NCI-H2081 (cell line): Measurements from ENCODE around the gene SEPTIN10.
"Not testable (repeated sequence)": the region's sequence is repeated elsewhere in the genome, so short reads cannot be mapped to it uniquely, and the experiment has no call there.

Source experiments
- DNase-seq, 2 experiments: peaks; one replicate each; lab custom pipeline; 2025; lab: John Stamatoyannopoulos, UW

Gene SEPTIN10

DNA sequence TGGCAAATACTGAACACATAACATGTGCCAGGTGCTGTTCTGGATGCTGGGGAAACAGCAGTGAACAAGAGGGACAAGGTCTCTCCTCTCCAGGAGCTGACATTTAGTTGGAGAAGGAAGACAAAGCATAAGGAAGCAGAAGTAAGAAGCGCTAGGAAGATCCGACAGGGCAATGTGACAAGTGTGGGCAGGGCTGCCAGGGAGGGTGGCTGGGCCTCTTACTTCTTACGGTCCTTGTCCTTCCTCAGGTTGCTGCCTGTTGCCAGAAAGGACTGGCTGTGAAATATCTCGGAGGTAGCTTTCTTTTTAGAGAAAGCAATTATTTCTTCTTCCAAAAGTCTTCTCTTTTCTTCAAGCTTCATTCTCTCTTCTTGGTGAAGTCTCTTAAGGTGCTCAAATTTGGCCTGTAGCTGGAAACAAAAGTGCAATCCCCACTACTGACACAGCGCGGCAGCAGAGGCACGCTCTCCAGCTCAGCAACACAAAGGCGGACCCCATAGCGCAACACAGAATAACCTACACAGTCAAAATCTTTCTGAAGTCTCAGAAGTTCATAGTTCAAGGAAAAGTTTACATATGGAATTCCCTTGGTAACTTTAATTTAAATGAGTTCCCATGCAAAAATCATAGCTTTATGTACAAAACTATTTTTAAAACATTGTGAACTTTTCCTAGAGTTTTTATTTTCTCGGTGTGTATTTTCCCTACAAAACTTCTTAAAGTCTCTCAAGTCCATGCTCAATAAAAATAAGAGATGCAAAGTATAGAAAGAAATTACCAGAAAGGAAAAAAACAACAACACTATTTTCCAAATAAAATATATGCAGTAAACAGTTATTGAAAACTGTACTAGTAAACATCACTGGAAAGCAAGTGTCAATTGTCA lies 67.7 kb downstream of the SEPTIN10 start:
- DNase-seq: peak; percentile 32 to 45

DNA sequence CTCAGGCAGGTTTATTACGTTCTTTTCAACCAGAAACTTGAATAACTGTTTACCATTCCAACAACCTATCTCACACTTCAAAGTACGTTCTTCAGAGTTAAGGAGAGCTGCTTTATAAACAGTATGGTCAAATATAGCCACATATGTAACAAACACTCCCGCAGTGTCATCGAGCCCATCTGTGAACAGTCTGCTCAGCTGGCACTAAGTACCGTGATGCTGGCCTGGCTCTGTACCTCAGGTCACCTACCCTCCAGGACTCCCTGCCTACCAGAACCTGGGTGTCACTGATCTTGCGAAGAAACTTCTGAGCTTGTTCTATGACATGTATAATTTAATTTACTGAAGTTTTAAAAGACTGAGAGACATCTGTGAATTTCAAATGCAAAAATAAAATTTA lies 71.4 kb downstream of the SEPTIN10 start:
- DNase-seq: no peak

DNA sequence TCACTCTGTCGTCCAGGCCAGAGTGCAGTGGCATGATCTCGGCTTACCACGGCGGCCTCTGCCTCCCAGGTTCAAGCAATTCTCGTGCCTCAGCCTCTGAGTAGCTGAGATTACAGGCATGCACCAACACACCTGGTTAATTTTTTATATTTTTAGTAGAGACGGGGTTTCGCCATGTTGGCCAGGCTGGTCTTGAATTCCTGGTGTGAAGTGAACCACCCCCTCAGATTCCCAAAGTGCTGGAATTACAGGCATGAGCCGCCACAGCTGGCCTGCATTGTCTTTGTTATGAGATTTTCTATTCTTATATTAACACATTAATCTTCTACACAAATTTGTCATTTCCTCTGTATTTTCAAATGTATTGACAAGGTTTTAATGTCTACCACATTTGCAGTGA lies 75.2 kb downstream of the SEPTIN10 start:
- no peak for DNase-seq

- no peak for DNase-seq
Measured at GRCh38 chr2:109537565-109538222, 76.1 kb downstream of the SEPTIN10 start.

GRCh38 chr2:109536556-109536955 lies 77.2 kb downstream of the SEPTIN10 start:
- DNase-seq: not testable (repeated sequence)

GRCh38 chr2:109535217-109535946 lies 78.4 kb downstream of the SEPTIN10 start:
- no peak for DNase-seq

DNA sequence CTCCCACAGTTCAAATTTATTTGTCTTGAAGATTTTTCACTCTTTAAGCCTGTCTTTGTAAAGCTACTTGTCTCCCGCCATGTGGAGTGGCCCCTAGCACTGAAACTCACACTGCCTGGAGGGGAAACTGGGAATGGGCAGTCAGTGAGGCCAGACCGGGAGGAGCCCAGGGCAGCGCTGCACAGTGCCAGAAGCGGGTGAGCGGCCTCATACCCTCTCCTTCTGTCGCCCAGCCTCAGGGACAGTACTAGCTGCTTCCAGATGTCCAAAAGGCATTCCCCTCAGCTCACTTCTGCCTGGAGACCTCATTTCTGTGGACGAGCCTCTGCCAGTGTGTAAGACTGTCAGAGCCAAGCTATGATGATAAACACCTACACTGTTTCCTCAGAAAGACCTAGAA lies 79.9 kb downstream of the SEPTIN10 start:
- no peak for DNase-seq

DNA sequence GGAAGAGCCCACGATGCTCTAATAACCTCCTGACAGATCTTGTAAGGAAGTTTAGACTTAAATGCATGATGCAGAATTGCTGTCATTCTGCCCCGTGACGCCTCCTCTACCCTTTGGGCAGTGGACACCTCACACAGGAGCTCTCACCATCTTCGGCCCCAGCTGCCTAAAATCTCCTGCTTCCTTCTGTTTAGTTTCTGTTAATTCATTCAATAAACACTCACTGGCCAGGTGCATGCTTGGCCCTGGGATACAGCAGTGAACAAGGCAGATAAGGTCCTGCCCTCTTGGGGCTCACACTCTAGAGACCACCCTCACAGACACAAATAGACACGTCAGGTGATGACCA lies 81.1 kb downstream of the SEPTIN10 start:
- no peak for DNase-seq

GRCh38 chr2:109531896-109532727 lies 81.7 kb downstream of the SEPTIN10 start:
- DNase-seq: no peak

GRCh38 chr2:109531221-109531620 lies 82.5 kb downstream of the SEPTIN10 start:
- DNase-seq: no peak

DNA sequence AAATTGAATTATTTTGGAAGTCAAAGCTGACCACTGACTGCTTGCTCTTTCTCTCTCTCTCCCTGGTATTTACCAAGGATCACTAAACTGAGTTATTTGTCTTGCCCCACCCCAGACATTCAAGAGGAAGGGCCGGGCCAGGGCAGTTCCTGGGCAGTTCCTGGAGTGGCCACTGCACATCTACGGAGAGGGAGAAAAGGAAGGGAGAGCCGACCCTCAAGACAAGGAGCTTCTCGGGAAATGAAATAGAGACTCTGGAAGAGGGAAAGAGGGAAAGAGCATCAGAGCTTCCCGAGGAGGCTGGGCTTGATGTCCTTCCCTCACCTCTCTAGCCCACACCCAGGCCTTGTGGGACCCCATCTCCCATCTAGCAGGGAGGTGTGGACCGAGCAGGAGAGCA lies 83.1 kb downstream of the SEPTIN10 start:
- DNase-seq: no peak

DNA sequence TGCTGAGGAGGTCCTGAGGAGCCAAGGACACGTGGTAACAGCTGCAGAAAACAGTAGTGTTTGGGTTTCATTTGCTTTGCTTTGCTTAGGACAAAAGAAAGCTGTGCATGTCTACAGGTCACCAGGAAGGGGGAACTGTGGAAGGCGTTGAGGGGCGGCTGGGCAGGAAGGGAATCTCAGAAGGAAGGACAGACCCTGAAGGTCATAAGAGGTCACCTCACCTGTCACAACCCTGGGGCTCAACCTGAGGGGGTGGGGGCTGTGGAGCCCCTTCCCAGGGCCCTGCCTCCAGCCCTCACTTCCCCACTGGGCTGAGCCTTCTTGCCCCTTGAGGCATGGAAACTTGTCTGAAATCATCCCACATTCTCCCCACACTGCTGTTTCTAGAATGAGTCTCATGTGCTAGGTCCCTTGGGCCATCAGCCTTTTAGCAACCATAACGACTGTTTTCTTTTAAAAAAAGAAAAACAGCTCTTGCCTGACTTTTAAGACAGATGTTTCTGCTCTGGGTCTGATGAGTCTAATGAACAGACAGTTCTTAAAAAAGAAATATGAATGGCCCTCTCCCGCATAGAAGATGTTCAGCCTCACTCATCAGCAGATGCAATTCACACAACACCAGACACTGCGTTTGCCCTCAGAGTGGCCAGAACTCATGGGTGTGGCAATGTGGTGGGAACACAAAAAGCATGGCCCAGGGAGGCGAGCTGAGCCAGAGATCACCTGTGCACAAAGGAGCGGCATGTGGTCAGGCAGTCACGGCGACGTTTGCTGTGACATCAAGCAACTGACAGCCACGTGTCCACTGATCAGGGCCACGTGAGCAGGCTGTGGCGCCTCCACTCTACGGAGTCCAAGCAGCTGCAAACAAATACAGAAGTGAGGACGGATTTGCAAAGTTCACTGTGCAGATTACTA lies 84.0 kb downstream of the SEPTIN10 start:
- DNase-seq: no peak

- DNase-seq: no peak
Measured at GRCh38 chr2:109528811-109529501, 84.8 kb downstream of the SEPTIN10 start.

- no peak for DNase-seq
Measured at GRCh38 chr2:109527846-109528705, 85.7 kb downstream of the SEPTIN10 start.

DNA sequence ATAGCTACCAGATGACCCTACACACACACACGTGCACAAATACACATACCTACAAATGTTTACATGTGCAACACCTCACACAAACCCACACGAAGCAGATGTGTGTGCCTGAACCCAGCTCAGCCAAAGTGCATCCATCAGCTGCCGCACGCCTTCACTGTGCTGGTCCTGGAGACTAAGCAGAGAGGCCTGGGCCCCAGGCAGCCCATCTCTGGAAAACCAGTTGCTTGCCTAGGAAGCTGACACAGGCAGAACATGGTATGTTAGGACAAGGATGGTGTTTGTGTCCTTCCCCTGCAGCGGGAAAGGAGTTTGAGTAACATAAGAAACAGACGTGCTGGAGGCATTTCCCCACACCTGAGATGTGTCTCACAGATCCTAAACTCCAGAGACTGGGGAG lies 86.7 kb downstream of the SEPTIN10 start:
- DNase-seq: no peak

GRCh38 chr2:109526442-109526970 lies 87.3 kb downstream of the SEPTIN10 start:
- no peak for DNase-seq

DNA sequence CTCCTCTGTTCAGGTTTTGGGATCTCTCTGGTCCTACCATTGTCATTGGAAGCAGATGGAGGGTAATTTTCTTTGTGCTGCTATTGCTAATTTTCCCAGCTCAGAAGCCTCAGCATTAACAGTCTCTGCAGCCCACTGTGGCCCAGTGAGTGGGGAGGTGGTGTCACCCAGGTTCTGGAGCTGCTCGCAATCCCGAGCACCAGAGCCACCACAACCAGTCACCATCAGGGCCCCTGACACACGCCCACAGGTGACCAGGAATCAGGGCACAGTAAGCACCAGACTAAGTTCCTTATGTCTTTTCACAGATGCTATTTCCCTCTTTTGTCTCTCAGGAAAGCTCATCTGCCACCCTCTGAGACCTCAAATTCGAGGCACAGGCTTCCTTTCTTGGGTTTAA lies 87.9 kb downstream of the SEPTIN10 start:
- DNase-seq: no peak

GRCh38 chr2:109523536-109524361 lies 90.0 kb downstream of the SEPTIN10 start:
- DNase-seq: no peak
